ENCODE results near the gene UBL4A. TPM values are rescaled to one million over a fixed set of nuclear protein-coding genes. Genes with fewer than 3 reads are reported as not detected.

UBL4A gene
- total and polyA plus RNA-seq, 9 of the 15 experiments (the other 6 are each of a cell fraction or from before 2014, with no cell fraction given) = 15.2 to 140 (median 100) TPM

DNA sequence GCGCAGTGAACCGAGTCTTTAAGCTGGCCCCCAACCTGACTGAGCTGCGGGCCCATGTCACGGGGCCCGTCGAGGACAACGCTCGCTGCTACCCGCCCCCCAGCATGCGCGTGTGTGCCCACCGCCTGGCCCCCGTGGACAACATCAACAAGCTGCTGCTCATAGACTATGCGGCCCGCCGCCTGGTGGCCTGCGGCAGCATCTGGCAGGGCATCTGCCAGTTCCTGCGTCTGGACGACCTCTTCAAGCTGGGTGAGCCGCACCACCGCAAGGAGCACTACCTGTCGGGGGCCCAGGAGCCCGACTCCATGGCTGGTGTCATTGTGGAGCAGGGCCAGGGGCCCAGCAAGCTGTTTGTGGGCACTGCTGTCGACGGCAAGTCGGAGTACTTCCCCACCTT, 26.1 kb downstream of the UBL4A start (continued):
- TF ChIP-seq MGA (IDR thresholded peaks at IDR 0.05) (no peak), ZNF174 (CRISPR knock-in tag; IDR thresholded peaks at IDR 0.05) (no peak), RBM15 (IDR thresholded peaks at IDR 0.05; ENCODE audit: insufficient read depth, low read length) (no peak), ZNF24 (IDR thresholded peaks at IDR 0.05) (no peak), ZNF143 (CRISPR knock-in tag; IDR thresholded peaks at IDR 0.05) (no peak), CTCF (IDR thresholded peaks at IDR 0.05 in 2 of 3, conservative IDR thresholded peaks at IDR 0.05 in 1 of 3; ENCODE audit: insufficient read depth in 2 of 3, low read depth in 1 of 3, low read length in 3 of 3) (no peak)
- TF ChIP-seq, protein P1, sequence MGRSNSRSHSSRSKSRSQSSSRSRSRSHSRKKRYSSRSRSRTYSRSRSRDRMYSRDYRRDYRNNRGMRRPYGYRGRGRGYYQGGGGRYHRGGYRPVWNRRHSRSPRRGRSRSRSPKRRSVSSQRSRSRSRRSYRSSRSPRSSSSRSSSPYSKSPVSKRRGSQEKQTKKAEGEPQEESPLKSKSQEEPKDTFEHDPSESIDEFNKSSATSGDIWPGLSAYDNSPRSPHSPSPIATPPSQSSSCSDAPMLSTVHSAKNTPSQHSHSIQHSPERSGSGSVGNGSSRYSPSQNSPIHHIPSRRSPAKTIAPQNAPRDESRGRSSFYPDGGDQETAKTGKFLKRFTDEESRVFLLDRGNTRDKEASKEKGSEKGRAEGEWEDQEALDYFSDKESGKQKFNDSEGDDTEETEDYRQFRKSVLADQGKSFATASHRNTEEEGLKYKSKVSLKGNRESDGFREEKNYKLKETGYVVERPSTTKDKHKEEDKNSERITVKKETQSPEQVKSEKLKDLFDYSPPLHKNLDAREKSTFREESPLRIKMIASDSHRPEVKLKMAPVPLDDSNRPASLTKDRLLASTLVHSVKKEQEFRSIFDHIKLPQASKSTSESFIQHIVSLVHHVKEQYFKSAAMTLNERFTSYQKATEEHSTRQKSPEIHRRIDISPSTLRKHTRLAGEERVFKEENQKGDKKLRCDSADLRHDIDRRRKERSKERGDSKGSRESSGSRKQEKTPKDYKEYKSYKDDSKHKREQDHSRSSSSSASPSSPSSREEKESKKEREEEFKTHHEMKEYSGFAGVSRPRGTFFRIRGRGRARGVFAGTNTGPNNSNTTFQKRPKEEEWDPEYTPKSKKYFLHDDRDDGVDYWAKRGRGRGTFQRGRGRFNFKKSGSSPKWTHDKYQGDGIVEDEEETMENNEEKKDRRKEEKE (IDR thresholded peaks at IDR 0.05; ENCODE audit: borderline replicate concordance in 1 of 2, control insufficient read depth in 1 of 2, low read depth in 2 of 2, low read length in 1 of 2) = no peak
